Left colon (tissue), 2 donors: ENCODE measurements around the gene SREBF1. TPM values are rescaled to one million over a fixed set of nuclear protein-coding genes. Genes with fewer than 3 reads are reported as not detected.

ENCODE experiments used
- ATAC-seq: fragments of 200-7000 bp; cut with Tn5 transposase; one replicate; pipeline ENCODE4 v1.9.1; 2020; ENCODE audit warnings: mild to moderate bottlenecking, moderate library complexity
- DNase-seq, 2 donors: peaks; one replicate each; pipeline ENCODE4 v3.0.0-alpha.2; 2020
- intact Hi-C, 2 donors: fragments of 100-400 bp; cut with DNase I in 1 of 2; cut with micrococcal nuclease in 1 of 2; formaldehyde crosslinking; loops; one replicate each; pipeline versions ENCODE4 v1.11.2 to v1.14.0; 2022; cut with DNase I, micrococcal nuclease
- total RNA-seq, 2 donors: library from RNA; stranded (reverse); fragmentation: NEBNext Ultra II Directional; extraction: Animal tissue kit (Norgen Biotek cat#: 25700); gene quantifications; one replicate each; pipeline ENCODE4 v1.2.1, GENCODE V29; 2021
- donor health status: DM: no; HTN: no; CAD: no.
- donor health status: DM: yes; HTN: yes; CAD: no.

Gene SREBF1
- total RNA-seq, 2 donors from 2014 or later = 125 to 161 TPM

GRCh38 chr17:17806611-17807274 is 30.0 kb downstream of the SREBF1 start:
- no peak for DNase-seq
- ATAC-seq = no peak
- intact Hi-C loops = no loop called here

GRCh38 chr17:17806035-17806434 is 30.8 kb downstream of the SREBF1 start:
- intact Hi-C loops = no loop called here
- ATAC-seq = no peak
- no peak for DNase-seq

GRCh38 chr17:17805575-17805974 is 31.2 kb downstream of the SREBF1 start:
- no peak for ATAC-seq
- no peak for DNase-seq
- intact Hi-C loops = no loop called here

- ATAC-seq (no peak), DNase-seq (no peak)
- intact Hi-C loops = loop anchor here in 1 of 2 donors (5.0 kb wide), 1 partner anchor 53 kb away; no protein-coding TSS in a partner anchor
These were observed 32.8 kb downstream of the SREBF1 start for GRCh38 chr17:17804007-17804406.

GRCh38 chr17:17801800-17802481 is 34.8 kb downstream of the SREBF1 start:
- ATAC-seq (no peak), DNase-seq (no peak)
- intact Hi-C loops = loop anchor here in 1 of 2 donors (5.0 kb wide), 1 partner anchor 55 kb away; no protein-coding TSS in a partner anchor

- intact Hi-C loops = loop anchor here in 1 of 2 donors (5.0 kb wide), 1 partner anchor 57 kb away; no protein-coding TSS in a partner anchor
- ATAC-seq (no peak), DNase-seq (no peak)
These were observed 36.2 kb downstream of the SREBF1 start for GRCh38 chr17:17800504-17801021.

- ATAC-seq (no peak), DNase-seq (no peak)
- intact Hi-C loops = no loop called here
These were observed 38.1 kb downstream of the SREBF1 start for GRCh38 chr17:17798573-17799255.

GRCh38 chr17:17798010-17798556 is 38.7 kb downstream of the SREBF1 start:
- intact Hi-C loops = no loop called here
- ATAC-seq (no peak), DNase-seq (no peak)

- DNase-seq (no peak), ATAC-seq (no peak)
- intact Hi-C loops = no loop called here
These were observed 39.5 kb downstream of the SREBF1 start for GRCh38 chr17:17797119-17797809.

GRCh38 chr17:17796787-17797061 is 40.1 kb downstream of the SREBF1 start:
- DNase-seq = no peak
- intact Hi-C loops = no loop called here
- ATAC-seq = no peak

GRCh38 chr17:17795946-17796786 is 40.6 kb downstream of the SREBF1 start:
- no peak for DNase-seq
- intact Hi-C loops = no loop called here
- no peak for ATAC-seq

- intact Hi-C loops = no loop called here
- no peak for ATAC-seq
- DNase-seq = no peak
These were observed 41.5 kb downstream of the SREBF1 start for GRCh38 chr17:17795296-17795695.

GRCh38 chr17:17794382-17794781 is 42.4 kb downstream of the SREBF1 start:
- no peak for ATAC-seq
- no peak for DNase-seq
- intact Hi-C loops = no loop called here

- intact Hi-C loops = no loop called here
- ATAC-seq = no peak
- no peak for DNase-seq
These were observed 43.2 kb downstream of the SREBF1 start for GRCh38 chr17:17793378-17794214.

GRCh38 chr17:17792551-17793377 is 44.0 kb downstream of the SREBF1 start:
- peak; percentile 56 for ATAC-seq
- DNase-seq = no peak
- intact Hi-C loops = no loop called here

- DNase-seq (no peak), ATAC-seq (no peak)
- intact Hi-C loops = no loop called here
These were observed 44.7 kb downstream of the SREBF1 start for GRCh38 chr17:17792037-17792550.
